22Rv1 (cell line): ENCODE results near the gene JMJD6.

ENCODE experiments used
- H3K27ac ChIP-seq: fragments of 450-650 bp; 2 replicates; pipeline ENCODE4 v1.5.1; 2017
- ZFX ChIP-seq: fragments of 450-650 bp; IDR thresholded peaks from 2 replicates; pipeline ENCODE4 v1.6.1; 2017; ENCODE audit warnings: antibody characterized with exemption, borderline replicate concordance
- TF ChIP-seq, protein P1 (sequence below): fragments of 450-650 bp; IDR thresholded peaks from 2 replicates; pipeline ENCODE4 v1.5.1; 2017; ENCODE audit warnings: mild to moderate bottlenecking

Gene JMJD6

DNA sequence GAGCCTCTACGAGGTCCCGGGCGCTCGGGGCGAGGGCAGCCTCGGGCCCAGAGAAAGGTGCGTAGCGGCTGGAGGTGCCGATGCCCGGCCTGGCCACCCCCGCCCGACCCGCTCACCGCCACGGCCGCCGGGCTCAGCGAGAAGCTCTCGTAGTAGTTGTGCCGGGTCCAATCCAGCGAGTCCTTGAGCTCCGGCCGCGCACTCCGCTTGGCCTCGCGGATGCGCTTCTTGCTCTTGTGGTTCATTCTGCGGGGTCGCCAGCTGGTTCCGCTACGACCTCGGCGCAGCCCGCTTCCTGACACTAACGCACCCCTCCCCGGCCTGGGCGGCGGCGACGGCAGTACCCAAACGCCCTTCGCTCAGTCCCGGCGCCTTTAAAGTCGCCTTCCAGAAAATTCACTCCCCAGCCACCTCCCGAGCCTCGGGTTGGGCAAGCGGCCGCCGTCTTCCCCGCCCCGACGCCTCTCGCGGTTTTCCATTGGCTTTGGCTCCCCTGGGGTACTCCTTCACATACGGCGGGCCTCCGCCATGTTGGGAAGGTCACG is at the start of gene JMJD6:
Gene JMJD6 (minus strand): TSS at position 376 of the 545 bp plus-strand sequence. CDS start 131 bp downstream, at position 245.
- TF ChIP-seq, protein P1, sequence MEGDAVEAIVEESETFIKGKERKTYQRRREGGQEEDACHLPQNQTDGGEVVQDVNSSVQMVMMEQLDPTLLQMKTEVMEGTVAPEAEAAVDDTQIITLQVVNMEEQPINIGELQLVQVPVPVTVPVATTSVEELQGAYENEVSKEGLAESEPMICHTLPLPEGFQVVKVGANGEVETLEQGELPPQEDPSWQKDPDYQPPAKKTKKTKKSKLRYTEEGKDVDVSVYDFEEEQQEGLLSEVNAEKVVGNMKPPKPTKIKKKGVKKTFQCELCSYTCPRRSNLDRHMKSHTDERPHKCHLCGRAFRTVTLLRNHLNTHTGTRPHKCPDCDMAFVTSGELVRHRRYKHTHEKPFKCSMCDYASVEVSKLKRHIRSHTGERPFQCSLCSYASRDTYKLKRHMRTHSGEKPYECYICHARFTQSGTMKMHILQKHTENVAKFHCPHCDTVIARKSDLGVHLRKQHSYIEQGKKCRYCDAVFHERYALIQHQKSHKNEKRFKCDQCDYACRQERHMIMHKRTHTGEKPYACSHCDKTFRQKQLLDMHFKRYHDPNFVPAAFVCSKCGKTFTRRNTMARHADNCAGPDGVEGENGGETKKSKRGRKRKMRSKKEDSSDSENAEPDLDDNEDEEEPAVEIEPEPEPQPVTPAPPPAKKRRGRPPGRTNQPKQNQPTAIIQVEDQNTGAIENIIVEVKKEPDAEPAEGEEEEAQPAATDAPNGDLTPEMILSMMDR = no peak
- no peak for TF ChIP-seq ZFX
- peak within 1 kb of the TSS; percentile 98 for H3K27ac ChIP-seq

DNA sequence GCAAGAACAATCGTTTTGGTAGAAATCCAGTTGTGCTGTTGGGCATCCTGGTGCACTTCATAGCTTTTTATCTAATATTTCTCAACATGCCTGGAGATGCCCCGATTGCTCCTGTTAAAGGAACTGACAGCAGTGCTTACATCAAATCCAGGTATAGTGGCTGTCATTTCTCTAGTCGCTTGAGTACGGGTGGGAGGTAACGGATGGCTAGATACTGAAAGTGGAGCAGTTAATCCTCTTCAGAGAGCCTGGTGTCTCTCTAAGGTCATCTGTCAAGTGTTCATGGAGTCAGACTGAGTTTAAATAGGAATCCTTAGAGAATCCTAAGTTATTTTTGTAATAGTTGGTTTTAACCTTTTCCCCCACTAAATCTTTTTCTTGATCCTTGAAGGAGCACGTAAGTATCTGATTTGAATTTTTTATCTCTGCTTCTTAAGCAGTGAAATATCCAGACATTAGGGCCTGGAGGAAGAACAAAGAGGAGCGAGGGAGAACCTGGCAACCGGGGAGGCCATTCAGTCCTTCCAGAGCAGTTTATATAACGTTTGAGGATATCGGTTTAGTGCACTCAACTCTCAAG is 48.7 kb upstream of the JMJD6 start:
- TF ChIP-seq, protein P1 = no peak
- TF ChIP-seq ZFX = no peak
- no peak overlapping the region for H3K27ac ChIP-seq

DNA sequence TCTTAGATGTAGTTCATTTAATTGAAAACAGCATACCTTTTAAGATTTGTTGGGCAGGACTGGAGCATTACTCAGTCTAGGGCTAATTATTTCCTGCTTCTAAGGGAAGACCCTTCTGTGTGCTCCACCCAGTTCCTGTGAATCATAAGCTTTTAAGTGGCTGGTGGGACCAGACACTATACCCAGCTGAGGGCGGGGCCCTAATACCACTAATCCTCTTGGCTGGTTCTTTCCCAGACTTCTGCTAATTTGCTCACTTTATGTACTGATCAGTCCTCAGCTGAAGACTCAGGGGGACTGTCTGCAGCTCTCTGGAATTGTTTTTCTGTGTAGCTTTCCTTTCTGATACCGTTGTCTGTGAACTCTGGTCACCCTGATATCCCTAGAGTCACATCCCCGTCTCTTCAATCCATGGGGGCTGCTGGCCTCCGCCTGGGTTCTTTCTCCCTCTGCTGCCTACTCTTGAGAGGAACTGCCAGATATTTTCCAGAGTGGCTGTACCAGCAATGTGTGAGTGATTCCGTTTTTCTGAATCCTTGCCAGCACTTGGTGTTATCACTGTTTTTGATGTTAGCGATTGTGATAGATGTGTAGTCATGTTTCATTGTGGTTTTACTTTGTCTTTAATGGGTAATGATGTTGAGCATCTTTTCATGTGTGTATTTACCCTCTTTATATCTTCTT is 46.6 kb upstream of the JMJD6 start:
- no peak overlapping the region for H3K27ac ChIP-seq
- TF ChIP-seq ZFX = no peak
- TF ChIP-seq, protein P1 = no peak

DNA sequence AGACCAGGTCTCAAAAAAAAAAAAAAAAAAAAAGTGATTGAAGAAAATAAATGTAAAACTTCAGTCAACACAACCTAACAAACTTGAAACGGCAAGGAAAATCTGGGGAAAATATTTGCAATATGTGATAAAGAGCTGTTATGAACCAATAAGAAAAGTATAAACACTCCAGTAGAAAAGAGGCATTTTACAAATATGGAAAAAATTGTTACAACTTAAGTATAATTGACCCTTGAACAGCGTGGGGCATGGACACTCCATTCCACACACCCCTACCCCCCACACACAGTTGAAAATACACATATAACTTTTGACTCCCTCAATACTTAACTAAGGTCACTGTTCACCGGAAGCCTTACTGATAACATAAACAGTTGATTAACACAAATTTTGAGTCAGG is 32.2 kb upstream of the JMJD6 start:
- TF ChIP-seq, protein P1 = no peak
- no peak for TF ChIP-seq ZFX
- H3K27ac ChIP-seq = no peak overlapping the region

DNA sequence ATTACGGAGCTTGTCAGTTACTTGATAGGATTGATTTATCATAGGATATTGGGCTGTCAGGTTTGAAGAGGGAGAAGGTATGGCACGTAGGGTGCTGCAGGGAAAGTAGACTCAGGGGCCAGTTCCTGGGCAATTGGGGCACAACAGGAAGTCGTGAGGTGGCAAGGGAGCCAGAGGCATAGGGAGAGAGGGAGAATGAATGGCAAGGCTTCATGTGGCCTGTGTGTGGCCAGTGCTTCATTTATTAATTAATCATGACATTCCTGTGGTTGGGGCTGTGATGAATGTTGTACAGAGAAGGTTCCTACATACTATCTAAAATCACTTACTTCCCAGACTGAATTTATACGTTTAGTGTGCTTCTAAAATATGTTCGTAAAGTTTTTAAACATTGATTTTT is 30.9 kb upstream of the JMJD6 start:
- no peak overlapping the region for H3K27ac ChIP-seq
- TF ChIP-seq, protein P1 = no peak
- TF ChIP-seq ZFX = no peak

DNA sequence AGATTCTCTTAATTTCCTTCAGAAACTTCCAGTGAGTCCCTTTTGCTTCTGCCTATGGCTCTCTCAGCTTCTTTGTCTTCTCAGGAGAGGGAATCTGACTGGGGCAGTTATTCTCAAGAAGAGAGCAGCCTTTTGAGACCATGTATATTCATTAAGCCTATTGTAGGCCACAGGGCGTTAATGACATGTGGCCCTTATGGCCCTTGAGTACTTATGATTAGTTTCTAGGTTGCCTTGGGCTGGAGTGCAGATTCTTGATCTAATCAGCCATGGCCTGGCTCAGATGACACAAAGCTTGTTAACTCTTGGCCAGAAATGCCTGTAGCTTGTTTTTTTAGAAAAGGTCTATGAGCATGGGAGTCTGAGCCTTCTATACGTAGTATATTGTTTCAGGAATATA is 28.9 kb upstream of the JMJD6 start:
- H3K27ac ChIP-seq = no peak overlapping the region
- TF ChIP-seq, protein P1 = no peak
- TF ChIP-seq ZFX = no peak
